CD4-positive, CD25-positive, alpha-beta regulatory T cell (primary cell): ENCODE data around the gene SYTL2. TPM values are rescaled to one million over a fixed set of nuclear protein-coding genes. Genes with fewer than 3 reads are reported as not detected.

Experiments
- ATAC-seq, 2 donors: fragments of 150-1000 bp; cut with Tn5 transposase; one replicate each; pipeline ENCODE4 v1.10.0; 2021; ENCODE audit warnings: low read depth in 2 of 2, moderate number of reproducible peaks in 2 of 2, moderate library complexity in 1 of 2
- DNase-seq, 3 donors: peaks; one replicate each; pipeline versions ENCODE4 v3.0.0 to v3.0.0-alpha.2; 2012 to 2022; ENCODE audit warnings: mixed read lengths in 1 of 3
- H3K27ac ChIP-seq: one replicate; pipeline ENCODE4 v1.7.0; 2013; ENCODE audit warnings: mild to moderate bottlenecking, low read length; ENCODE audit not compliant: insufficient read depth, poor library complexity, severe bottlenecking
- H3K27me3 ChIP-seq: one replicate; pipeline ENCODE4 v1.7.0; 2013; ENCODE audit warnings: low read length; ENCODE audit not compliant: control insufficient read depth, insufficient read depth
- H3K36me3 ChIP-seq: one replicate; pipeline ENCODE4 v1.7.0; 2013; ENCODE audit warnings: mild to moderate bottlenecking, low read length, moderate library complexity; ENCODE audit not compliant: control insufficient read depth, insufficient read depth
- H3K4me1 ChIP-seq: 2 replicates; pipeline ENCODE4 v1.7.0; 2013; ENCODE audit warnings: mild to moderate bottlenecking, low read length; ENCODE audit not compliant: insufficient read depth, control insufficient read depth, poor library complexity, severe bottlenecking
- H3K4me3 ChIP-seq: one replicate; pipeline ENCODE4 v1.7.0; 2013; ENCODE audit warnings: low read depth, mild to moderate bottlenecking, low read length, moderate library complexity
- H3K9me3 ChIP-seq, 2 experiments: 1 replicate in 1 of 2; 2 replicates in 1 of 2; pipeline ENCODE4 v1.7.0; 2013; ENCODE audit warnings: low read length in 2 of 2, mild to moderate bottlenecking in 1 of 2, moderate library complexity in 1 of 2; ENCODE audit not compliant: control insufficient read depth in 2 of 2
- H3K27ac Mint-ChIP-seq, 3 donors: one replicate each; pipeline ENCODE4 v1.8.0; 2020 to 2022; ENCODE audit warnings: mild to moderate bottlenecking in 3 of 3, mixed read lengths in 3 of 3, moderate library complexity in 2 of 3
- H3K27me3 Mint-ChIP-seq: one replicate; pipeline ENCODE4 v1.8.0; 2022; ENCODE audit warnings: mild to moderate bottlenecking, mixed read lengths
- H3K36me3 Mint-ChIP-seq: one replicate; pipeline ENCODE4 v1.8.0; 2020; ENCODE audit warnings: mixed read lengths
- H3K4me1 Mint-ChIP-seq, 4 donors: one replicate each; pipeline ENCODE4 v1.8.0; 2020 to 2022; ENCODE audit warnings: mixed read lengths in 4 of 4, mild to moderate bottlenecking in 1 of 4
- H3K4me3 Mint-ChIP-seq, 4 donors: one replicate each; pipeline ENCODE4 v1.8.0; 2020 to 2022; ENCODE audit warnings: mild to moderate bottlenecking in 4 of 4, mixed read lengths in 4 of 4, moderate library complexity in 3 of 4
- H3K9me3 Mint-ChIP-seq, 7 donors: one replicate each; pipeline ENCODE4 v1.8.0; 2020 to 2022; ENCODE audit warnings: mixed read lengths in 7 of 7, mild to moderate bottlenecking in 3 of 7, moderate library complexity in 2 of 7
- polyA plus RNA-seq, 4 donors: library from polyadenylated mRNA; unstranded; fragments of 300-500 nt; fragmentation: Illumina TruSeq; gene quantifications; one replicate each; pipeline ENCODE4 v1.2.3, GENCODE V29; 2021
- total RNA-seq: library from RNA; stranded (reverse); gene quantifications from one replicate; pipeline ENCODE4 v1.2.3, GENCODE V29; 2022

The SYTL2 gene
- total and polyA plus RNA-seq, 5 donors from 2014 or later, result 4.5 to 40.0 (median 5.6) TPM

- Histone ChIP-seq H3K27me3 (peaks cover 4% of the 10 kb centered on the region), H3K36me3 (no peaks in the 10 kb centered on the region), H3K4me1 (peaks cover 4% of the 10 kb centered on the region), H3K27ac (no peak overlapping the region), H3K4me3 (no peak overlapping the region), H3K9me3 (no peaks in the 10 kb centered on the region)
- DNase-seq, result peak in 2 of 3 donors; percentile 53 to 69
- Mint-ChIP-seq H3K4me3 (no peak overlapping the region), H3K36me3 (peaks cover 7% of the 10 kb centered on the region), H3K9me3 (no peaks in the 10 kb centered on the region), H3K27ac (no peak overlapping the region), H3K4me1 (peaks cover 5 to 11% (median 9%) of the 10 kb centered on the region in 4 donors), H3K27me3 (peaks cover 18% of the 10 kb centered on the region)
- peak; percentile 28 to 55 for ATAC-seq
These were observed 116.5 kb downstream of the SYTL2 start for GRCh38 chr11:85694385-85694980.

- H3K9me3 ChIP-seq, result no peaks in the 10 kb centered on the region
- Mint-ChIP-seq H3K4me3 (peak within 1 kb of the TSS in 2 of 4 donors; percentile 23 to 77), H3K27ac (no peak within 1 kb of the TSS), H3K4me1 (peaks cover 0 to 9% (median 6%) of the 10 kb centered on the region in 4 donors), H3K27me3 (peaks cover 47% of the 10 kb centered on the region), H3K9me3 (peaks cover 0 to 2% (median 0%) of the 10 kb centered on the region in 7 donors), H3K36me3 (no peaks in the 10 kb centered on the region)
- H3K4me3 ChIP-seq, result no peak within 1 kb of the TSS
- peaks cover 10% of the 10 kb centered on the region for H3K27me3 ChIP-seq
- no peak within 1 kb of the TSS for H3K27ac ChIP-seq
- ATAC-seq (no peak), DNase-seq (no peak)
- no peaks in the 10 kb centered on the region for H3K36me3 ChIP-seq
- H3K4me1 ChIP-seq, result peaks cover 7% of the 10 kb centered on the region
These were observed 125.0 kb downstream of the SYTL2 start, which contains the start of gene CCDC89 for GRCh38 chr11:85685820-85686459. TSS of gene CCDC89 (minus strand) at chr11:85686195. CDS start at chr11:85686130, 65 bp downstream.

GRCh38 chr11:85685125-85685819, 125.7 kb downstream of the SYTL2 start:
- Mint-ChIP-seq H3K4me3 (peak overlapping the region in 2 of 4 donors; percentile 23 to 77), H3K27ac (no peak overlapping the region), H3K4me1 (peaks cover 0 to 12% (median 6%) of the 10 kb centered on the region in 4 donors), H3K27me3 (peaks cover 40% of the 10 kb centered on the region), H3K9me3 (peaks cover 0 to 2% (median 0%) of the 10 kb centered on the region in 7 donors), H3K36me3 (no peaks in the 10 kb centered on the region)
- no peak overlapping the region for H3K27ac ChIP-seq
- no peaks in the 10 kb centered on the region for H3K36me3 ChIP-seq
- no peak overlapping the region for H3K4me3 ChIP-seq
- H3K27me3 ChIP-seq, result peaks cover 12% of the 10 kb centered on the region
- DNase-seq, result no peak
- no peaks in the 10 kb centered on the region for H3K9me3 ChIP-seq
- ATAC-seq, result no peak
- H3K4me1 ChIP-seq, result peaks cover 7% of the 10 kb centered on the region

GRCh38 chr11:85682330-85683305, 128.3 kb downstream of the SYTL2 start:
- no peaks in the 10 kb centered on the region for H3K9me3 ChIP-seq

GRCh38 chr11:85680897-85681296, 130.0 kb downstream of the SYTL2 start:
- peaks cover 0 to 2% (median 0%) of the 10 kb centered on the region in 7 donors for H3K9me3 Mint-ChIP-seq
- Histone ChIP-seq H3K9me3 (no peaks in the 10 kb centered on the region), H3K4me3 (no peak overlapping the region), H3K27me3 (peaks cover 21% of the 10 kb centered on the region), H3K36me3 (no peaks in the 10 kb centered on the region), H3K27ac (no peak overlapping the region), H3K4me1 (peaks cover 7% of the 10 kb centered on the region)
- no peak overlapping the region for H3K27ac Mint-ChIP-seq
- peaks cover 42% of the 10 kb centered on the region for H3K27me3 Mint-ChIP-seq
- no peak overlapping the region for H3K4me3 Mint-ChIP-seq
- DNase-seq (peak in 1 of 3 donors; percentile 21), ATAC-seq (peak in 1 of 2 donors; percentile 22)
- H3K4me1 Mint-ChIP-seq, result peaks cover 0 to 15% (median 6%) of the 10 kb centered on the region in 4 donors
- no peaks in the 10 kb centered on the region for H3K36me3 Mint-ChIP-seq

More at GRCh38 chr11:85682330-85683305, 128.3 kb downstream of the SYTL2 start:
- peak overlapping the region in 2 of 3 donors; percentile 40 to 74 for H3K27ac Mint-ChIP-seq
- ATAC-seq (peak in 1 of 2 donors; percentile 37), DNase-seq (peak; percentile 22 to 51 (median 31))
- peaks cover 51% of the 10 kb centered on the region for H3K27me3 Mint-ChIP-seq
- peak overlapping the region; percentile 56 to 94 (median 78) for H3K4me3 Mint-ChIP-seq
- Histone ChIP-seq H3K4me3 (peak overlapping the region; percentile 51), H3K4me1 (peaks cover 7% of the 10 kb centered on the region), H3K36me3 (no peaks in the 10 kb centered on the region), H3K27ac (no peak overlapping the region), H3K27me3 (peaks cover 26% of the 10 kb centered on the region)
- peaks cover 0 to 15% (median 6%) of the 10 kb centered on the region in 4 donors for H3K4me1 Mint-ChIP-seq
- no peaks in the 10 kb centered on the region for H3K36me3 Mint-ChIP-seq
- peaks cover 0 to 2% (median 0%) of the 10 kb centered on the region in 7 donors for H3K9me3 Mint-ChIP-seq

DNA sequence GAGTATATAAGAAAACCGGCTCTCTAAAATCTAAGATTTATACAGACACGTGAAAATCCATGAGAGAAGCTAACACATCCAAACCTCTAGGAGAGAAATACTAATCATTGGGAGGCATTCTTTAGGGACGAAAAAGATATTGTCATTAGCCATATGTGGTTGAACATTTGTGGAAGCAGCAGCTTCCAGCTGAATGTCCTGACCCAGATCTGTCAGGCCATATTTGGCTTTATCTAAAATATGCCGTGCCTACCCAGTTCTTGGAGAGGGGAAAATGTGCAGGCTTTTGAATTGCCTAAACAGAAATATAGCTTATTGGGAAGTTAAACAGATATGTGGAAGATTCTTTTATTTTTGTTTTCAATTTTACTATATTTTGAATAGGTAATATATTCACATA, 131.4 kb downstream of the SYTL2 start:
- no peaks in the 10 kb centered on the region for H3K36me3 ChIP-seq
- no peak overlapping the region for H3K27ac ChIP-seq
- no peaks in the 10 kb centered on the region for H3K36me3 Mint-ChIP-seq
- H3K27me3 Mint-ChIP-seq, result peaks cover 35% of the 10 kb centered on the region
- H3K9me3 ChIP-seq, result no peaks in the 10 kb centered on the region
- H3K4me3 Mint-ChIP-seq, result no peak overlapping the region
- H3K4me1 ChIP-seq, result peaks cover 7% of the 10 kb centered on the region
- ATAC-seq (no peak), DNase-seq (no peak)
- H3K27me3 ChIP-seq, result peaks cover 21% of the 10 kb centered on the region
- peaks cover 0 to 15% (median 6%) of the 10 kb centered on the region in 4 donors for H3K4me1 Mint-ChIP-seq
- H3K27ac Mint-ChIP-seq, result no peak overlapping the region
- H3K4me3 ChIP-seq, result no peak overlapping the region
- H3K9me3 Mint-ChIP-seq, result peaks cover 0 to 4% (median 0%) of the 10 kb centered on the region in 7 donors

- Mint-ChIP-seq H3K27ac (no peak overlapping the region), H3K27me3 (no peaks in the 10 kb centered on the region), H3K4me3 (no peak overlapping the region), H3K36me3 (no peaks in the 10 kb centered on the region), H3K4me1 (no peaks in the 10 kb centered on the region), H3K9me3 (peaks cover 0 to 4% (median 1%) of the 10 kb centered on the region in 7 donors)
- H3K27ac ChIP-seq, result no peak overlapping the region
- H3K4me3 ChIP-seq, result no peak overlapping the region
- no peaks in the 10 kb centered on the region for H3K36me3 ChIP-seq
- DNase-seq (peak in 1 of 3 donors; percentile 15), ATAC-seq (no peak)
- H3K27me3 ChIP-seq, result peaks cover 3% of the 10 kb centered on the region
- H3K9me3 ChIP-seq, result no peaks in the 10 kb centered on the region
- no peaks in the 10 kb centered on the region for H3K4me1 ChIP-seq
These were observed 137.5 kb downstream of the SYTL2 start for GRCh38 chr11:85673393-85673792.
